Adrenal gland (tissue), 5 donors: ENCODE data around the gene DCC.

Experiments used
- CTCF ChIP-seq, 6 experiments: fragments of 450-650 bp in 4 of 6; fragments of 200-600 bp in 2 of 6; sonication (generic) in 1 of 6; IDR thresholded peaks; 1 replicate in 5 of 6; 2 replicates in 1 of 6; pipeline versions ENCODE4 v1.5.1 to v1.8.0; 2016 to 2021; ENCODE audit warnings: antibody characterized with exemption in 6 of 6, mild to moderate bottlenecking in 2 of 6, moderate library complexity in 1 of 6
- POLR2A ChIP-seq, 2 donors: fragments of 450-650 bp; IDR thresholded peaks; one replicate each; pipeline ENCODE4 v1.6.1; 2017; ENCODE audit warnings: antibody characterized with exemption in 2 of 2, mild to moderate bottlenecking in 2 of 2, moderate library complexity in 1 of 2
- donor health status: DM: no; HTN: no; CAD: no.

- TF ChIP-seq CTCF (IDR thresholded peaks at IDR 0.05) (no peak), POLR2A (IDR thresholded peaks at IDR 0.05) (no peak)
Observed at GRCh38 chr18:52322307-52322706, 17.7 kb upstream of the DCC start.
